ENCODE results near the gene RWDD1. TPM values are rescaled to one million over a fixed set of nuclear protein-coding genes. Genes with fewer than 3 reads are reported as not detected.
"Not testable (repeated sequence)": the region's sequence is repeated elsewhere in the genome, so short reads cannot be mapped to it uniquely, and the experiment has no call there.

RWDD1 gene
- total RNA-seq, 1 donor from 2014 or later: 39.6 TPM

- DNase-seq (ENCODE audit: low spot score): no peak
- intact Hi-C loops (cut with DNase I): no loop called here
- no peak for ATAC-seq
Observed at GRCh38 chr6:116586738-116587137, 15.4 kb downstream of the RWDD1 start.

DNA sequence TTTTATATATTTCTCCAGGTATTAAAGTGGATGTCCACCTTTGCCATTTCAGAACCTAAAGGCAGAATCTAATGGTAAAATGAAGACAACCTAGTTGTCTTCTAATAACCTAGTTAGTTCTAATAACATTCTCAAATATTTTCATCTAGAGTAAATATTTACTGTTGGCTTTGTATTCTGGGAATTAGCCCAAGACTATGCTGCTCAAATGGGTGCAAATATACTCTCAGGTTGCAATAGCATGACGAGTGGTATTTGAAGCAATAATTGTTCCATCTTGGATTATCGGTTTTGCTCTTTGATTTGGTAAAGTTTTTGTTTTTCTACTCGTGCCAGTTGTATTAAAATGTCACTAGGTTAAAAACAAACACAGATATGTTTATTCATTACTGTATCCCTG lies 23.9 kb downstream of the RWDD1 start:
- ATAC-seq (no peak), DNase-seq (ENCODE audit: low spot score) (no peak)
- intact Hi-C loops (cut with DNase I): no loop called here

DNA sequence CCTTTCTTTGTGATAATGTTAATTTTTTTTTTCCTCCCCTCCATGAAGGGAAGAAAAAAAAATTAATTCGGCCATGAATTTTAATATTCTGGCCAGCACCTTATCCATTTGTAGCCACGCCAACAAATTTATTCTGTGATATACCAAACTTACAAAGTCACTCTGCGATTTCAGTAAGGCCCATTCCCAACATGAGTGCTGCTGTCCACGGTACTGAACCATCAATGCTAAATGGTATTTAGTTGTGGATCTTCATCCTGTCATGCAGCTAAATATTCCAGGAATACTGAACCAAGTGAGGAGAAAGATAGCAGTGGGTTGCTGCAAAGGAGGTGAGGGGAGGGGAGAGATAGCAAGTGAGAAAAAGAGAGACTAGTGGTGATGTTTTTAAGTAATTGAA lies 25.5 kb downstream of the RWDD1 start:
- no peak for DNase-seq (ENCODE audit: low spot score)
- intact Hi-C loops (cut with DNase I): no loop called here

GRCh38 chr6:116603916-116604315 lies 32.6 kb downstream of the RWDD1 start:
- ATAC-seq: not testable (repeated sequence)

More for the DNA sequence above, 25.5 kb downstream of the RWDD1 start:
- ATAC-seq: no peak

DNA sequence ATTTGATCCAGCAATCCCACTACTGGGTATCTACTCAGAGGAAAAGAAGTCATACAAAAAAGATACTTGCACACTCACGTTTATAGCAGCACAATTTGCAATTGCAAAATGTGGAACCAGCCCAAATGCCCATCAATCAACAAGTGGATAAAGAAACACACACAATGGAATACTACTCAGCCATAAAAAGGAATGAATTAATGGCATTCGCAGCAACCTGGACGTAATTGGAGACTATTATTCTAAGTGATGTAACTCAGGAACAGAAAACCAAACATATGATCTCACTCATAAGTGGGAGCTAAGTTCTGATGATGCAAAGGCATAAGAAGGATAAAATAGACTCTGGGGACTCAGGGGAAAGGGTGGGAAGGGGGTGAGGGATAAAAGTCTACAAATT lies 33.6 kb downstream of the RWDD1 start:
- ATAC-seq; intact Hi-C loops (cut with DNase I); DNase-seq (ENCODE audit: low spot score): not testable (repeated sequence)

More at GRCh38 chr6:116603916-116604315, 32.6 kb downstream of the RWDD1 start:
- DNase-seq (ENCODE audit: low spot score); intact Hi-C loops (cut with DNase I): not testable (repeated sequence)

DNA sequence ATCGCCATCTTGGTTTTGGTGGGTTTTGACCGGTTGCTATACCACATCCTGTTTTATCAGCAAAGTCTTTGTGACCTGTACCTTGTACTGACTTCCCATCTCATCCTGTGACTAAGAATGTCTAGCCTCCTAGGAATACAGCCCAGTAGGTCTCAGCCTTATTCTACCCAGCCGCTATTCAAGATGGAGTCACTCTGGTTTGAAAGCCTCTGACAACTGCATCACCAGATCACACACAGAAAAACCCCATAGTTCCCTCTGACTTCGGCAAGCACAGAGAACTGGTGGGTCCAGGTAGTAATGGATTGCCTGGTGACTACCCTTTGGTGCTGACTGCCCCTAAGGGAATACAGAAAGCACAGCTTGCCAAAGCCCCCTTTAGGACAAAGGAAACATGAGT lies 34.6 kb downstream of the RWDD1 start:
- DNase-seq (ENCODE audit: low spot score) (no peak), ATAC-seq (no peak)
- intact Hi-C loops (cut with DNase I): no loop called here

DNA sequence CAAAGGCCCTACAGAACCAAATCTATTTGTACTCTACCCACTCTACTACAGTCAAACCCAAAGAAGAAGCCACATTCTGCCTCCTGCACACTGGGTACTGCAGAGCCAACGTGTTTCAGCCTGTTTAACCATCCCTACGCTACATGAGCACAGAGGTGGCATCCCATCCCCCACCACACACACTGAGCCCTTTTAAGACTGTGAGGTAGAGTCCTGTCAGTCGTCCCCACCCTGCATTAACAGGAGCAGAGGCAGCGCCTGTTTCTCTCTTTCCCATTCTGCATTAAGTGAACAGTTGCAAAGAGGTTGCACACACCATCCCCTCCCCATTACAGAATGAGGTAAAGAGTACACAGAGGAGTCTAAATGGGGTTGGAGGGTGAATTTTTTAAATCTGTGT lies 39.8 kb downstream of the RWDD1 start:
- no peak for ATAC-seq
- no peak for DNase-seq (ENCODE audit: low spot score)
- intact Hi-C loops (cut with DNase I): no loop called here

GRCh38 chr6:116615937-116616736 lies 44.8 kb downstream of the RWDD1 start, which contains the start of gene RSPH4A:
Gene RSPH4A (plus strand): TSS chr6:116616479. CDS start chr6:116616624, 145 bp downstream.
- intact Hi-C loops (cut with DNase I): no loop called here
- DNase-seq (ENCODE audit: low spot score): peak; percentile 91

DNA sequence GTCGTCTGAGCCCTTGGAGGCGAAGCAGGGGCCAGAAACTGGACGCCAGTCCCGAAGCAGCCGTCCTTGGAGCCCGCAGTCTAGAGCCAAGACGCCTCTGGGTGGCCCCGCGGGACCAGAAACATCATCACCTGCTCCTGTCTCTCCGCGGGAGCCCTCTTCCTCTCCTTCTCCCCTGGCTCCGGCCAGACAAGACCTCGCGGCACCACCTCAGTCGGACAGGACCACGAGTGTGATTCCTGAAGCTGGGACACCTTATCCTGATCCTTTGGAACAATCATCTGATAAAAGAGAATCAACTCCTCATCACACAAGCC lies 45.4 kb downstream of the RWDD1 start:
- ATAC-seq: peak; percentile 28
- no peak for DNase-seq (ENCODE audit: low spot score)
- intact Hi-C loops (cut with DNase I): no loop called here

More at GRCh38 chr6:116615937-116616736, 44.8 kb downstream of the RWDD1 start, which contains the start of gene RSPH4A:
- peak; percentile 99 for ATAC-seq

- DNase-seq (ENCODE audit: low spot score) (no peak), ATAC-seq (no peak)
- intact Hi-C loops (cut with DNase I): no loop called here
Observed at GRCh38 chr6:116624036-116624805, 52.9 kb downstream of the RWDD1 start.

DNA sequence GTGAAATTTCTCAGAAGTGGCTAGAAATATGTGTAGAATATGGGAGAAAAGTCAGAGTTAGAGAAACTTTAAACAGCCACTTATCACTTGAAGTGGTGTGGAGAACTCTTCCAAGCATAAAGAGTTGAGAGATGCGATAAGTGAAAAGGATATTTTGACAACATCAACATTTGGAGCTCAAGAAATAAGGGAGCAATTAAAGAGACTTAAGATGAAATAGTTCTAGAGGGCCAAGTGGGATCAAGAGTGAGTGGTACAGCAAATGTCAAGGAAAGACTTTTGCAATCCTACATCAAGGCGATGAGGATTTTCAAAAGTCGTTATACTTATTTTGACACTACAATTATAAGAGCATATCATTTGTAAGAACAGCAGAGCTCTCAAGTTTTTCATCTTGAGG lies 54.6 kb downstream of the RWDD1 start:
- DNase-seq (ENCODE audit: low spot score) (no peak), ATAC-seq (no peak)
- intact Hi-C loops (cut with DNase I): no loop called here

- ATAC-seq (no peak), DNase-seq (ENCODE audit: low spot score) (no peak)
- intact Hi-C loops (cut with DNase I): no loop called here
Observed at GRCh38 chr6:116629563-116629981, 58.3 kb downstream of the RWDD1 start.

GRCh38 chr6:116631379-116631990 lies 60.2 kb downstream of the RWDD1 start:
- no peak for ATAC-seq
- intact Hi-C loops (cut with DNase I): no loop called here
- DNase-seq (ENCODE audit: low spot score): no peak

DNA sequence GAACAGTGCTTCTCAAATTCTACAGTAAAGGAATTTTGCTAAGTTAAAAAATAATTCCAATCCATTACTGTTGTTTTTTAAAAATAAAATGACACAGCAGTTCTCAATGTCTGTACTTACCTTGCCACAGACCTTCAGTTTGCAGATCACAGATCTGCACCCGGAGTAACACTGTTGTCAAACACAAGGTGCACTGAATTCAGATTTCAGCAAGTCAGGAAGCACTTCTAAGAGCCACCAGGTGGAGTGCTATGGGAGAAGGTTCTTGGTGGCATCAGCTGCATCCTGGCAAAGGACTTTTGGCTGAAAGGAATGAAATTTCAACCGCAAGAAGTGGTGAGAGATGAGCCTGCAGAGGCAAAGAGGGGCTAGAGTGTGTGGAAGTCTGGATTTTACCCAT lies 62.4 kb downstream of the RWDD1 start:
- intact Hi-C loops (cut with DNase I): no loop called here
- no peak for ATAC-seq
- no peak for DNase-seq (ENCODE audit: low spot score)

Other genes with a start within 250 kb of the RWDD1 start
- gene DSE, start 200.6 kb upstream of the RWDD1 start, total RNA-seq: 82.7 TPM
- 5.5 TPM for gene CALHM6, start 110.1 kb upstream of the RWDD1 start, total RNA-seq
- gene CALHM5, start 59.9 kb upstream of the RWDD1 start, total RNA-seq: 5.3 TPM
- 0.22 TPM for gene TRAPPC3L, start 25.8 kb upstream of the RWDD1 start, total RNA-seq
- not detected for gene CALHM4, start 17.8 kb upstream of the RWDD1 start, total RNA-seq
- 0.18 TPM for gene RSPH4A, start 45.0 kb downstream of the RWDD1 start, total RNA-seq
- 14.7 TPM for gene ZUP1, start 97.3 kb downstream of the RWDD1 start, total RNA-seq
- gene KPNA5, start 109.7 kb downstream of the RWDD1 start, total RNA-seq: 29.5 TPM
- gene FAM162B, start 194.2 kb downstream of the RWDD1 start, total RNA-seq: 8.9 TPM